ENCODE results near the gene GDAP2.

Gene GDAP2, protein sequence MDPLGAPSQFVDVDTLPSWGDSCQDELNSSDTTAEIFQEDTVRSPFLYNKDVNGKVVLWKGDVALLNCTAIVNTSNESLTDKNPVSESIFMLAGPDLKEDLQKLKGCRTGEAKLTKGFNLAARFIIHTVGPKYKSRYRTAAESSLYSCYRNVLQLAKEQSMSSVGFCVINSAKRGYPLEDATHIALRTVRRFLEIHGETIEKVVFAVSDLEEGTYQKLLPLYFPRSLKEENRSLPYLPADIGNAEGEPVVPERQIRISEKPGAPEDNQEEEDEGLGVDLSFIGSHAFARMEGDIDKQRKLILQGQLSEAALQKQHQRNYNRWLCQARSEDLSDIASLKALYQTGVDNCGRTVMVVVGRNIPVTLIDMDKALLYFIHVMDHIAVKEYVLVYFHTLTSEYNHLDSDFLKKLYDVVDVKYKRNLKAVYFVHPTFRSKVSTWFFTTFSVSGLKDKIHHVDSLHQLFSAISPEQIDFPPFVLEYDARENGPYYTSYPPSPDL

GRCh38 chr1:117929343-117930172 is at the start of gene GDAP2, which contains the start of gene WDR3:
TSS of gene GDAP2 (minus strand) at chr1:117929621. CDS start at chr1:117920357, 9,264 bp downstream.
TSS of gene WDR3 (plus strand) at chr1:117929739. CDS start at chr1:117933320, 3,581 bp downstream.
- H3K36me3 ChIP-seq (ENCODE audit: control insufficient read depth in 1 of 2, insufficient read depth in 2 of 2, low read length in 2 of 2), result peaks cover 7 to 9% of the 10 kb centered on the region in 2 donors
- H3K4me3 ChIP-seq (ENCODE audit: low read depth in 1 of 2, low read length in 2 of 2), result peak within 1 kb of the TSS; percentile 82 to 85
- no peaks in the 10 kb centered on the region for H3K27me3 ChIP-seq (ENCODE audit: low read depth, low read length)
- H3K27ac ChIP-seq (ENCODE audit: low read length), result peak within 1 kb of the TSS; percentile 79
- no peaks in the 10 kb centered on the region for H3K9me3 ChIP-seq (ENCODE audit: control insufficient read depth in 1 of 2, low read length in 2 of 2)
- H3K4me1 ChIP-seq (ENCODE audit: control insufficient read depth in 1 of 2, insufficient read depth in 2 of 2, low read length in 2 of 2), result peaks cover 14 to 28% of the 10 kb centered on the region in 2 donors

DNA sequence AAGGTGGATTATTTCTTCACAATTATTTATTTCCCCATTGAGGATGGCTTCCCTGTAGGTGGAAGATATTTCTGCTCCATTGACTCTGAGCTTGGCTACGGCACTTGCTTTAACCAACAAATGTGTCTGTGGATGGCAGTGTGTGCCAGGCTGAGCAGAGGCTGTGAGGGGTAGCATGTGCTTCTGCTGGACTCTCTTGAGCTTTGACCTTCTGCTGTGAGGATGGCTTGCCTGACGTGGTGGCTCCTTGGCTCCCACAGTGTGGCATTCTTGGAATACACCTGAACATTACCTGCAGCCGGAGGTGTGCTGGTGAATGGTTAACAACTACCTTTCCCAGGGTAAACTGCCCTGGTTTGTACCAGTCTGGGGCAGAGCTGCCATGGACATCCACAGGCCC is 47.0 kb upstream of the GDAP2 start:
- Histone ChIP-seq H3K9me3 (ENCODE audit: control insufficient read depth in 1 of 2, low read length in 2 of 2) (no peaks in the 10 kb centered on the region), H3K36me3 (ENCODE audit: control insufficient read depth in 1 of 2, insufficient read depth in 2 of 2, low read length in 2 of 2) (no peaks in the 10 kb centered on the region), H3K4me3 (ENCODE audit: low read depth in 1 of 2, low read length in 2 of 2) (no peak overlapping the region), H3K27me3 (ENCODE audit: low read depth, low read length) (no peaks in the 10 kb centered on the region), H3K27ac (ENCODE audit: low read length) (no peak overlapping the region), H3K4me1 (ENCODE audit: control insufficient read depth in 1 of 2, insufficient read depth in 2 of 2, low read length in 2 of 2) (no peaks in the 10 kb centered on the region)

GRCh38 chr1:117971777-117972176 is 42.4 kb upstream of the GDAP2 start:
- Histone ChIP-seq H3K36me3 (ENCODE audit: control insufficient read depth in 1 of 2, insufficient read depth in 2 of 2, low read length in 2 of 2) (no peaks in the 10 kb centered on the region), H3K9me3 (ENCODE audit: control insufficient read depth in 1 of 2, low read length in 2 of 2) (no peaks in the 10 kb centered on the region), H3K27me3 (ENCODE audit: low read depth, low read length) (no peaks in the 10 kb centered on the region), H3K4me1 (ENCODE audit: control insufficient read depth in 1 of 2, insufficient read depth in 2 of 2, low read length in 2 of 2) (no peaks in the 10 kb centered on the region), H3K4me3 (ENCODE audit: low read depth in 1 of 2, low read length in 2 of 2) (no peak overlapping the region), H3K27ac (ENCODE audit: low read length) (no peak overlapping the region)

DNA sequence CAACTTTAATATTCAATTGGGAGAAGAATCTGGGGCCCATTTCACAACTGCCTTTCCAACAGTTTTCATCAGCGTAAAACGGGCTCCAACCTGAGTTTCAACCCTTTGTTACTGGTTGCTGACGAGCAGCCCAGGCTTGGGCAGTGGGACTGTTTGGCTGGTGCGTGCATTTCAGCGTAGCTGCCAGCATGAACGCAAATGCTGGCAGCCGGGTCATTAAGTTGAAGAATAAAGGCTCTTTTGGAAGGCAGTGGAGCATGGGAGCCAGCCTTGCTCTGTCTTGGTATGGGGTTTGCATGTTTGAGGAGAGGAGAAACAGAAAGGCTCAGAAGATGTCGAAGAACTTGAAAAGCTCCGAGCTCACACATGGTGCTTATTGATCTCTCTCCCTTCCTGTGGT is 40.8 kb upstream of the GDAP2 start:
- H3K27me3 ChIP-seq (ENCODE audit: low read depth, low read length), result no peaks in the 10 kb centered on the region
- peaks cover 0 to 3% of the 10 kb centered on the region in 2 donors for H3K36me3 ChIP-seq (ENCODE audit: control insufficient read depth in 1 of 2, insufficient read depth in 2 of 2, low read length in 2 of 2)
- no peak overlapping the region for H3K27ac ChIP-seq (ENCODE audit: low read length)
- no peak overlapping the region for H3K4me3 ChIP-seq (ENCODE audit: low read depth in 1 of 2, low read length in 2 of 2)
- H3K4me1 ChIP-seq (ENCODE audit: control insufficient read depth in 1 of 2, insufficient read depth in 2 of 2, low read length in 2 of 2), result no peaks in the 10 kb centered on the region
- no peaks in the 10 kb centered on the region for H3K9me3 ChIP-seq (ENCODE audit: control insufficient read depth in 1 of 2, low read length in 2 of 2)

- no peaks in the 10 kb centered on the region for H3K4me1 ChIP-seq (ENCODE audit: control insufficient read depth in 1 of 2, insufficient read depth in 2 of 2, low read length in 2 of 2)
- H3K27ac ChIP-seq (ENCODE audit: low read length), result no peak overlapping the region
- H3K4me3 ChIP-seq (ENCODE audit: low read depth in 1 of 2, low read length in 2 of 2), result no peak overlapping the region
- H3K27me3 ChIP-seq (ENCODE audit: low read depth, low read length), result no peaks in the 10 kb centered on the region
- H3K9me3 ChIP-seq (ENCODE audit: control insufficient read depth in 1 of 2, low read length in 2 of 2), result no peaks in the 10 kb centered on the region
- peaks cover 0 to 8% of the 10 kb centered on the region in 2 donors for H3K36me3 ChIP-seq (ENCODE audit: control insufficient read depth in 1 of 2, insufficient read depth in 2 of 2, low read length in 2 of 2)
These were observed 38.5 kb upstream of the GDAP2 start for GRCh38 chr1:117967881-117968280.

DNA sequence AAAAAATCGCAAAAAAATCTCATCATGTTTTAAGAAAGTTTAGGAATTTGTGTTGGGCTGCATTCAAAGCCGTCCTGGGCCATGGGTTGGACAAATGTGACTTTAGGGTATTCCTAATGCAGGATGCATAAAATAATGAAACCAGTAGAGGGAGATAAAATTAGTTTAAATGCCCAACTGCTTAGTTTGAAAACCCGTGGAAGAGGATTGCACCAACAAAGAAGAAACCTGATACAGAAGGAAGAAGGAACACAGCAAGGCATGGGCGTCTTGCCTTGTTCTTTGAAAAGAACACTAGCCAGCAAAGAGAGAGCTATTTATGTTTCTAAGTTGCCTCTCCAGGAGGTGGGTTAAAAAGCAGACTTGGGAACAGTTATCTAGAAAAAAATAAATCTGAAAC is 38.1 kb upstream of the GDAP2 start:
- H3K36me3 ChIP-seq (ENCODE audit: control insufficient read depth in 1 of 2, insufficient read depth in 2 of 2, low read length in 2 of 2), result peaks cover 3 to 8% of the 10 kb centered on the region in 2 donors
- no peak overlapping the region for H3K4me3 ChIP-seq (ENCODE audit: low read depth in 1 of 2, low read length in 2 of 2)
- no peaks in the 10 kb centered on the region for H3K4me1 ChIP-seq (ENCODE audit: control insufficient read depth in 1 of 2, insufficient read depth in 2 of 2, low read length in 2 of 2)
- no peak overlapping the region for H3K27ac ChIP-seq (ENCODE audit: low read length)
- H3K27me3 ChIP-seq (ENCODE audit: low read depth, low read length), result no peaks in the 10 kb centered on the region
- H3K9me3 ChIP-seq (ENCODE audit: control insufficient read depth in 1 of 2, low read length in 2 of 2), result no peaks in the 10 kb centered on the region

GRCh38 chr1:117964290-117965038 is 35.0 kb upstream of the GDAP2 start:
- Histone ChIP-seq H3K36me3 (ENCODE audit: control insufficient read depth in 1 of 2, insufficient read depth in 2 of 2, low read length in 2 of 2) (peaks cover 9 to 16% of the 10 kb centered on the region in 2 donors), H3K4me3 (ENCODE audit: low read depth in 1 of 2, low read length in 2 of 2) (no peak overlapping the region), H3K27me3 (ENCODE audit: low read depth, low read length) (no peaks in the 10 kb centered on the region), H3K4me1 (ENCODE audit: control insufficient read depth in 1 of 2, insufficient read depth in 2 of 2, low read length in 2 of 2) (no peaks in the 10 kb centered on the region), H3K9me3 (ENCODE audit: control insufficient read depth in 1 of 2, low read length in 2 of 2) (no peaks in the 10 kb centered on the region), H3K27ac (ENCODE audit: low read length) (no peak overlapping the region)

DNA sequence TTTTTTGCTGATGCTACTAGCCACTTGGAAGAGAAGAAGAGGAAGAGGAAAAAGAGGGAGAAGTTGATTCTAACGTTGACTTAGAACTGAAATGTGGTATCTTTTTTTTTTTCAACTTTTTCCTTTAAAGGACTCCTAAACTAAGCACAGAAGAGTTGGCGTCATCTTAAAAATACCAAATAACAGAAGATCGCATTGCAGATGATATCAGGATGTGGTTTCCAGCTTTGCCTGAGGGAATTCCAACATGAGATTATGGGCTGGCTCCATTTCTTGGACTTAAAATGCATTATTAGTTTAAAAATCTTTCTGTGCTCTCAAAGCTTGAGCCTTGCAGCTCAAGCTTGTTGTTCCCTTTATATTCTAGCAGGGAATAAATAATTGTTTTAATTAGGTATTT is 29.9 kb upstream of the GDAP2 start:
- H3K27me3 ChIP-seq (ENCODE audit: low read depth, low read length), result no peaks in the 10 kb centered on the region
- H3K4me1 ChIP-seq (ENCODE audit: control insufficient read depth in 1 of 2, insufficient read depth in 2 of 2, low read length in 2 of 2), result no peaks in the 10 kb centered on the region
- no peak overlapping the region for H3K27ac ChIP-seq (ENCODE audit: low read length)
- H3K9me3 ChIP-seq (ENCODE audit: control insufficient read depth in 1 of 2, low read length in 2 of 2), result no peaks in the 10 kb centered on the region
- H3K4me3 ChIP-seq (ENCODE audit: low read depth in 1 of 2, low read length in 2 of 2), result no peak overlapping the region
- peaks cover 42 to 46% of the 10 kb centered on the region in 2 donors for H3K36me3 ChIP-seq (ENCODE audit: control insufficient read depth in 1 of 2, insufficient read depth in 2 of 2, low read length in 2 of 2)

DNA sequence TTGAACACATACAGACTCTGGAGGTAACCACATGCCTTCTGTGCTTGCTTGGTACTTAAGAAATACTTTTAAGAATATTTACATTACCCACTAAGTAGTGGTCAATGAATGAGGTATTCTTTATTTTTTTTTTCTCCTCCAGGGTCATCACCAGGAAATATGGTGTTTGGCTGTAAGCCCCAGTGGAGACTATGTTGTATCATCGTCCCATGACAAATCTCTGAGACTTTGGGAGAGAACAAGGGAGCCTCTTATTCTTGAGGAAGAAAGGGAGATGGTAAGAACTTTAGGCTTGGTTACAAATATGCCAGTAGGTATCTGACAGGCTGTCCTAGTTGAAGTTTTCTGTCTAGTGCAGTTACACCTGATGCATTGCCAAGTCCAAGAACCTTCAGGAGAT is 23.0 kb upstream of the GDAP2 start:
- no peak overlapping the region for H3K27ac ChIP-seq (ENCODE audit: low read length)
- H3K4me1 ChIP-seq (ENCODE audit: control insufficient read depth in 1 of 2, insufficient read depth in 2 of 2, low read length in 2 of 2), result no peaks in the 10 kb centered on the region
- H3K36me3 ChIP-seq (ENCODE audit: control insufficient read depth in 1 of 2, insufficient read depth in 2 of 2, low read length in 2 of 2), result peaks cover 68 to 79% of the 10 kb centered on the region in 2 donors
- no peaks in the 10 kb centered on the region for H3K27me3 ChIP-seq (ENCODE audit: low read depth, low read length)
- no peak overlapping the region for H3K4me3 ChIP-seq (ENCODE audit: low read depth in 1 of 2, low read length in 2 of 2)
- H3K9me3 ChIP-seq (ENCODE audit: control insufficient read depth in 1 of 2, low read length in 2 of 2), result no peaks in the 10 kb centered on the region

DNA sequence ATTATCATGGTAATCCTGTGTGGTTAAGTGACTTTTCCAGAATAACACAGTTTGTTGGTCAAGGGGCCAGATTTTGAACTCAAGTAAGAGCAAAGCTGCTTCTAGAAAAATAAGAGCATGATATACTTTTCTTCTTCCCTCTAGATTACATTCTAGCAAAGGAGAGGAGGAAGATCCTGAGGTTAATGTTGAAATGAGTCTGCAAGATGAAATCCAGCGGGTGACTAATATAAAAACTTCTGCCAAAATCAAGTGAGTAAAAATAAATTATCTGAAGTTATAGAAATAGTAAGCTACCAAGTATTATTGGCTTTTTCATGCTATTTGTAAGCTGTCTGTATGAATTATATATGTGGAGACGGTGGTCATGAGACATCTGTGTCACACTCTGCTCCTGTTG is 12.9 kb upstream of the GDAP2 start:
- no peaks in the 10 kb centered on the region for H3K9me3 ChIP-seq (ENCODE audit: control insufficient read depth in 1 of 2, low read length in 2 of 2)
- no peaks in the 10 kb centered on the region for H3K27me3 ChIP-seq (ENCODE audit: low read depth, low read length)
- no peak overlapping the region for H3K27ac ChIP-seq (ENCODE audit: low read length)
- no peak overlapping the region for H3K4me3 ChIP-seq (ENCODE audit: low read depth in 1 of 2, low read length in 2 of 2)
- H3K36me3 ChIP-seq (ENCODE audit: control insufficient read depth in 1 of 2, insufficient read depth in 2 of 2, low read length in 2 of 2), result peaks cover 75 to 92% of the 10 kb centered on the region in 2 donors
- no peaks in the 10 kb centered on the region for H3K4me1 ChIP-seq (ENCODE audit: control insufficient read depth in 1 of 2, insufficient read depth in 2 of 2, low read length in 2 of 2)

DNA sequence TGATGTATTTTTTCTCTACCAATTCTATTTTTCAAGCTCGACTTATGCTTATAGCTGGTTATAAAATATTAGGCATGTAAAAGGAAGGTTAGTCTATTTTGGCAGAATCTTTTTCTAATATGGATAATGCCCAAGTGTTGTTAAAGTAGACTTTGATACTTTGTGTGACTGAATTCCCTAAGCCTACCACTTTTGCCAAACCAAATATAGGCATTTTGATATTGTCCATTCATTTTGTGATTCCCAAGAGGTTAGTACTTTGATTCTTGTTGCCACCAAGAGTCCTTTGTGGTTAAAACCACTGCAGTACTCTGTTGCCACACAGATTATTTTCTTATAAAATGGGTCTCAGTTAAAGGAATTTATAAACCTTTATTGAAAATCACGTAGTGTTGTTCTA is 4.3 kb upstream of the GDAP2 start:
- Histone ChIP-seq H3K27ac (ENCODE audit: low read length) (no peak overlapping the region), H3K4me3 (ENCODE audit: low read depth in 1 of 2, low read length in 2 of 2) (no peak overlapping the region), H3K36me3 (ENCODE audit: control insufficient read depth in 1 of 2, insufficient read depth in 2 of 2, low read length in 2 of 2) (peaks cover 30 to 37% of the 10 kb centered on the region in 2 donors), H3K9me3 (ENCODE audit: control insufficient read depth in 1 of 2, low read length in 2 of 2) (no peaks in the 10 kb centered on the region), H3K27me3 (ENCODE audit: low read depth, low read length) (no peaks in the 10 kb centered on the region), H3K4me1 (ENCODE audit: control insufficient read depth in 1 of 2, insufficient read depth in 2 of 2, low read length in 2 of 2) (peaks cover 7 to 14% of the 10 kb centered on the region in 2 donors)
